OCI-LY7 (cell line): Measurements from ENCODE around the gene GPR25.

Experiments used
- CTCF ChIP-seq: fragments of 200-600 bp; sonication (generic); conservative IDR thresholded peaks from 2 replicates; pipeline ENCODE4 v1.5.1; 2014; ENCODE audit warnings: mild to moderate bottlenecking, antibody characterized with exemption, low read length, moderate library complexity, mixed read lengths
- EZH2phosphoT487 ChIP-seq: fragments of 200-600 bp; sonication (generic); IDR thresholded peaks from 2 replicates; pipeline ENCODE4 v1.6.1; 2018; ENCODE audit warnings: low read depth, borderline replicate concordance, mild to moderate bottlenecking, mixed run types, antibody characterized with exemption, low read length, moderate library complexity, mixed read lengths

- TF ChIP-seq CTCF: no peak
- no peak for TF ChIP-seq EZH2phosphoT487
These were observed 36.3 kb downstream of the GPR25 start for GRCh38 chr1:200909071-200909470.
